GM21360 (cell line): ENCODE results near the gene CD164.
A peak's percentile ranks its signal among the peaks of the same experiment; 100 is the strongest.

Source experiments
- ATAC-seq: cut with Tn5 transposase; IDR thresholded peaks from one replicate; pipeline ENCODE4 v1.9.1; 2021; ENCODE audit warnings: mild to moderate bottlenecking, moderate library complexity; ENCODE audit not compliant: unreplicated experiment

CD164 gene

DNA sequence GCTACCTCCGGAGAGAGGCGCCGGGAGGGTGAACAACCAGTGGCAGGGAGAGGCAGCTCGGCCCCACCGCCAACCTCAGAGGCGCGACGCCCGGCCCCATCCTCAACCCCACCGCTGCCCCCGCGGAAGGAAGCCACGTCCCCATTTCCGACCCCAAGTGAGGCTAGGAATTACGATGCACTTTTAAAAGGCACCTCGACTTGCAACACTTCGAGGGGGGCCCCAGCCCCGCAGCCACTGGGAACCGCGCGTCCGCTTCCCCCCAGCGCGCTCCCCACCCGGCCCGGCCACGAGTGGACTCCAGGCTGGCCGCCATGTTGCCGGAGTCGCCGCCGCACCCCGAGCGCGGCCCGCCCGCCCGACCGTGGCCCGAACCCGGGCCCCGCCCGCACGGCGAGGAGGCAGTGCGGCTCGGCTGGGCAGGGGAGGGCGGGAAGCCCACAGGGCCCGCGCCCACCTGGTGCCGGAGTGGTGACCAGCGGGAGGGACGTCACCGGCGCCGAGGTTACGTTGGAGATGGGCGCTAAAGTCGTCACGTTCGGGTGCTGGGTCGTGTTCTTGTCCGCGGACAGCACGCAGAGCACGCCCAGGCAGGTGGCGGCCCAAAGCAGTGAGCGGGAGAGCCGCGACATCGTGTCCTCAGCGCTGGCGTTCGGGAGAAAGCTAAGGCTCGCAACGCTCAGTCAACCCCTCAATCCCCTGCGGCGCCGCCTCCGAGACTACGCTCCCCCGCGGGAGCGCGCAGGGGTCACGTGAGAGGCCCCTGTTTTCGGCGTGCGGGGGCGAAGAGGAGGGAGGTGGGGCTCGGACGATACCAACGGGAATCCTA is at the start of gene CD164:
CD164 (minus strand) TSS at position 721 of the 829 bp plus-strand sequence; CDS start at position 632, 89 bp downstream.
- ATAC-seq: peak; percentile 47

DNA sequence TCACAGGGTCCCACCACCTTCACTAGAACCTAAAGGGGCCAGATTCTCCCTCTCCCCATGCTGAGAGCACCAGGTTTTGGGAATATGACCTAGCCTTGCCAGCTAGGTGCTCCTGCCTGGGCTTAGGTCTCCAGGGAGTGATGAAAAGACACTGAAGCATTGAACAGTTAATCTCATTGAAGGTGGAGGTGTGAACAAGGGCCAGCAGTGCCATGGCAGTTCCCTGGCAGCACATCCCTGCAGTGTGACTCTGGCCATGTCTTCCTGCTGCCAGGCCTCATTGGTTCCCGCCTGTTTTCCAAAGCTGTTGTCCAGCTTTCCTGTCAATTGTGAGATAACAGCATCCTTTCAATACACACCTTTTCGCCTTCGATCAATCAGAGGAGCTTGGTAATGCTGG is 47.2 kb upstream of the CD164 start:
- ATAC-seq: no peak

DNA sequence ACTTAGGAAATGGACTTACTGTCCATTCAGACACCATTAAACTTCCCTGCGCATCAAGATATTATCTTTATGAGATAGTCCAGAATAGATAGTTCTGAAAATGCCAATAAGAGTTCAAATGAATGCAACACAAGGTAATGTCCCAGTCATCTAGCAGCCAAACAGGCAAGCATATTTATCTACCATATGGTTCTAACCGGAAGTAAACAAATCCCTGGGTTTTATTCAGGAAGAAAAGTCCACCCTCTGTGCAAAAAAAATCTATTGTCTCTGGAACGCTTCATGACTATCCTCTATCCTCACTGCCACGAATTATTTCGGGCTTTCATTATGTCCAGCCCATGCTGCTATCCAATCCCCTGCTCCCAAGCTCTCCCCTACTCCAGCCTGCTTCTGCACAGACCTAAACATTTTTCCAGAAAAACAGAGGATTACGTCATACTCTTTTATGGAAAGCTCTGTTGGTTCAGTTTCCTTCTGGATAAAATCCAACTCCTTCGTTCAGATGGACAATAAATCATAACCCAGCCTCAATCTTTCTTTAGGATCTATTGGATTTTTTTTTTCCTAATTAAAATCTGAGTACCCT is 46.7 kb upstream of the CD164 start:
- ATAC-seq: no peak

DNA sequence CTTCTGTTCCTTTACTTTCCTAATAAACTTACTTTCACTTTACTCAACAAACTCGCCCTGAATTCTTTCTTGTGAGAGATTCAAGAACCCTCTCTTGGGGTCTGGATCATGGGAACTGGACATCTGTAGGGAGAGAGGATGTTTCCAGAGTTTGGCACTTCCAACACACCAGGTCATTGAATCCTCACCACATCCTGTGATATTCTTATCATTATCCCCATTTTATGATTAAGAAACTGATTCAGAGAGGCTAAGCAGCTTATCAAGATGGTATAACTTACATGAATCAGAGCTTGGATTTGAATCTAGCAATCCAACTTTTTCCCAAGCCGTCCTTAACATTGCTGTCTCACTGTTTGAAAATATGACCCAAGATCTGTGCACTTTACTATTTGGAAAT is 42.7 kb upstream of the CD164 start:
- ATAC-seq: no peak

DNA sequence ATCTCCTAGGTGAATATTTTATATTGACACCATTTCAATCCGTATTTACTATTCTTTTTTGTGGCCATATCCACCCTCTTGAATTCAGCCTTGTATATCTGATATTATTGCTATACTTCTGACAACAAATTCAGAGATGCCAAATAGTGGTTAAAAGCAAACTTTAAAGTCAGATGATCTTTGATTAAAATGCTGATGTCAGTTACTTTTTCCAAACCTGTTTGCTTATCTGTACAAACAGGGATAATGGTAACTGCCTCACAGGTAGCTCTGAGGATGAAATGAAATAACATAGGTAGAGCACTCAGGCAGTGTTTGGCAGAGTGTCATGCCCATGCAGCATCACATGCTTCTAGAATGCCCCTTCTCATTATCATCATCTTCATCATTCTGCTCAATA is 38.9 kb upstream of the CD164 start:
- no peak for ATAC-seq

DNA sequence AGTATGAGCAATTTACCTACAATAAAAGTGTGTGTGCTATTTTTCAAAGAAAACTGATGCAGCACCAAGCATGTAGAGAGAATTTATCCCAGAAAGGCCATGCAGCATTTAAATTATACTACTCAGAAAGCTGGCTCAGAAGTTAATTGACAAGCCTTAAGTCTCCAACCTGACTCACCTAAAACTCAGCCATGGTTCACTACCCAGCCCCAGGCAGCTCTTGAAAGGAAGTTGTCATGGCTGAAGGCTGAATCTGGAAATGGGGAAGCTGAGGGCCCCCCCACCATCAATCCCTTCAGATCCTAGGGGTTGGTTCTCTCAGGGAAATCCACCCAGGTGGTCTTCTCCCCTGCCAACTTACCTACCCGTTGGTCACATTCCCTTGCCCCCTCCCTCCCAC is 38.5 kb upstream of the CD164 start:
- ATAC-seq: no peak

DNA sequence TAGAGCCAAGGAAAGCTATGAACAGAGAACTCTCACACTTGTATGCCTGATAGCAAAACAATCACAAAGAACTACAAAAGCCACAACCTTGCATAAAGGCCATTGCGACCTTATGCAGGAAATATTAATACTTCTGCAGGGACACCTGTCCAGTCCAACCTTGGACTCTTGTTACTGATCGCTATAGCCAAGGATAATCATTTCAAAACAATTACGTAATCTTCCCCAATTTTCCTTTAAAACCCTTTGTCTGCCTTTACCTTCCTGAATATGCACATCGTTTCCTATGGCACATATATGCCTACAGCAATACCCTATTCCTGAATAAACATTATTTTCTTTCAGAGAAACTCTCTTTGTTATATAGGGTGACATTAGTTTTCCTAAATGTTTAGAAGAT is 35.4 kb upstream of the CD164 start:
- ATAC-seq: no peak

DNA sequence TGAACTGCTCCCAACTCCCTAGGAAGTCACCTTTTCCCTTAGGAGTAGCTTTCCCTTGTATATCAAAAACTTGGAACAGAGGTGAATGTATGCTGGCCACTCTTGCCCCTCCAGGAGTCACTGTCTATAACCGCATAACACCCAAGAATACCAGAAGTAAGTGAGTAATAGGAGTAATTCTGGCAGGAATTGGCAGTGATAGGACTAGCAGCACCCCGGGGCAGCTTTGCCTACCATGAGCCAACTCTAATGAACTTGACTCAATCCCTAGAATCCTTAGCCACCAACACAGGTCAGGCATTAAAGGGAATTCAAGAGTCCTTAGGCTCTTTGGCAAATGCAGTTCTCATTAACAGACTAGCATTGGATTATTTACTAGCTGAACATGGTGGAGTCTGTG is 28.8 kb upstream of the CD164 start:
- ATAC-seq: no peak

DNA sequence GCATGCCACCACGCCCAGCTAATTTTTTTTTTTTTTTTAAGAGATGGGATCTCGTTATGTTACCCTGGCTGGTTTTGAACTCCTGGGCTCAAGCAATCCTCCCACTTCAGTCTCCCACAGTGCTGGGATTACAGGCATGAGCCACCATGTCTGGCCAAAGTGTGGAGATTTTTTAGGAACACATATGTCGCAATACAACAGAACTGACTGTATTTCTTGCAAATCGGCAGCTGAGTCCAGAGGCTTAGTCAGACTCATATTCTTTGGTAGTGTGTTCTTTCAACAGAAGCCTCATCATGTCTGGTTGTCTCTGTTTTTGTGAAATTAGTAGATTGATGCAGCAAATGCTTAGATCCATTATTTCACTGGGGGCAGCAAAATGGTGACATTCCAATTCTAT is 23.9 kb upstream of the CD164 start:
- ATAC-seq: no peak

DNA sequence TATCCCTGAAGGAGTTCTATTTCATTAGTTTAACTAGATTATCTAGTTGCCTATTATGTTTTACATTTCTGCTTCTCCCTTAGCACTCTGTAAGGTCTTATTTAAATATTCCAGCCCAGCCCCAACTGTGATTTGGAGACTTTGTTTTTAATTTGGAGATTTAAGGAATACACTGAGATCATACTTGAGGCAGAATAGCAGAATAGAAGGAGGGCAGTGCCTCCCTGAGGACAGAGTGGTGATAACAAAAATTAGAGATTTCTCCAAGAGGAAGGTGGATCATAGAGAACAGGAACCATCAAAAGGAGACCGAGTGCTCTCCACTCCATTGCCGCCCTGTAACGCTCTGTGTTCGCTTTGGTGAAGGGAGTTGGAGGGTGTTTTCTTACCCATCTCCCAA is 14.8 kb upstream of the CD164 start:
- ATAC-seq: no peak

DNA sequence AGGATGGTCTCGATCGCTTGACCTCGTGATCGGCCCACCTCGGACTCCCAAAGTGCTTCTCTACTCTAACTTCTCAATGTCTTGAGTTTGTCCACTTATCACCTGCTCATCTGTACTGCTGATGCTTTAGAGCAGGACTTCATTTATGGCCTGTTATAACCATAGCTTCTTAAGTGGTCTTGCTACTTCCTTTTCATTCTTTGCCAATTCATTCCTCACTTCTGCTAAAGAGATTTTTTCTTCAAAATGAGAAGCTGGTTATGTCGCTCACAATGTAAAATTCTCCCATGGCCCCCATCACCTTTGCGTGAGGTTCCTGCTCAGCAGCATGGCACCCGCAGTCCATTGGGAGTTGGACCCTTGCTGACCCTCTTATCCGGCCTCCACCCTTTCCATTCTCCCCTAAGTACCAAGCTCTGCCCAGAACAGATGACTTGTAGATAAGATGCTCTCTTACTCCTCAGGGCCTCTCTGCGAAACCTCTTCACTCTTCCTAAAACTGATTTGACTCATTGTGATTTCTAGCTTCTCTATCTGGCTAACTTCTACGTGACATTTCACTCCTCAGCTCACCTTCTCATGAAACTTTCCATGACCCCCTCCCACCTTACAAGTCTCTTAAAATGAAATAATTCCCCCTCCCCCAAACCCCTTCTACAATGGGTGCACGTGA is 13.9 kb upstream of the CD164 start:
- ATAC-seq: no peak

DNA sequence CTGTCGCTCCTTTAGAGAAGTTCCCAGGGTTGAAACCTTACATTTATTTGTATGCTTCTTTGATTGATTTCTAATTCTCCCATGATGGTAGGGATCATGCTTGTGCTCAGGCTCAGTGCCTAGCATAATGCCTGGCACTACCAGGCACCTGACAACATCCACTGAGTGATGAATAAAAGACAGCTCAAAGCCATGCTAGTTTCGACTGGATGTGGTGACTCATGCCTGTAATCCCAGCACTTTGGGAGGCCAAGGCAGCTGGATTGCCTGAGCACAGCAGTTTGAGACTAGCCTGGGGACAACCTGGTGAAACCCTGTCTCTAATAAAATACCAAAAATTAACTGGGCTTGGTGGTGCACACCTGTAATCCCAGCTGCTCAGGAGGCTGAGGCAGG is 11.6 kb upstream of the CD164 start:
- no peak for ATAC-seq

DNA sequence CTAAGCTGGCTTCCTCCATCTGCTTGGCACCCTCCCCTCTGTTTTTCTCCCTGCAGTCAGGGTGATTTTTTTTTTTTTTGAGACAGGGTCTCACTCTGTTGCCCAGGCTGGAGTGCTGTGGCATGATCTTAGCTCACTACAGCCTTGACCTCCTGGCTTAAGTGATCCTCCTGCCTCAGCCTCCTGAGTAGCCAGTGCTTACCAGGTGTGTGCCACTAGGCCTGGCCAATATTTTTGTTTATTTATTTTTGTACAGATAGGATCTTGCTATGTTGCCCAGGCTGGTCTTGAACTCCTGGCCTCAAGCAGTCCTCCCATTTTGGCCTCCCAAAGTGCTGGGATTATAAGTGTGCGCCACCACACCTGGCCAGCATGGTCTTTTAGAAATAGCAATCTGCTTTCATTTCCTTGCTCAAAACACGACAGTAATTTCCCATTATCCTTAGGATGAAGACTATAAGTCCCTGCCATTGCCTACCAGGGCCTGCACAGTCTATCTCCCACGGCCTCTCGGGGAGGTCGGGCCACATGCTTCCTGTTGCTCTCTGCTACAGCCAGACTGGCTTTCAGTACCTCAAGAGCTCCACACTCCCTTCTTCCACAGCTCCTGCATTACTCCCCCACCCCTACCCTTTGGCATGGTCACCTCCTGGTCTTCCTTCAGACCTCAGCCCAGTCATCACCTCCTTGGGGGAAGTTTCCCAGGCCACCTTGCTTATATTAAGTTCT is 11.1 kb upstream of the CD164 start:
- no peak for ATAC-seq

DNA sequence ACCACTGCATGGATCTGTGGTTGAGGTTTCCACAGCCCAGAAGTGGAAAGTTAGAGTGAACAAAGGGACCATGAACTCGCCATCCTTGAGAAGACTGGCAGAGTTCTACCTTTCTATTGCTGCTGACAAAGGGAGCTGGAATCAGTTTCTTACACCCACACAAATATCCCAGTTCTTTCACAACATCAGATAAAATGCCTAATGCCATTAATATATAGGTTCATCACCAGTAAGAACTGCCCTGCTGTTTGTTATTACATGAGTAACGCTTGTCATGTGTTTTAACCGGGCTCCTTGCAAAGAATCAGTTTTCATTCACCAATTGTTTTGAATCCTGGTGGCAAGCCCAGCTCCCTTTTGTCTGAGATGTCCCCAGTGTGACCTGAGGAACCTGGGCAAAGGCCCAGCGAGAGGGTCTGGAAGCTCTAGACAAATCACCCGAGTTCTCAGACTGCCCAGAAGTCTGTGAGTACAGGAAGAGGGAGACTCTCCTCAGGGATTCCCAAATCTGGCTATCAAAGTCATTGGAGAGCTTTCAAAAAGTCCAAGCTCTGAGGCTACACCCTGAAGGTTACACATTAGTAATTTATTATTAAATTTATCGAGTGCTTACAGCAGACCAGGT is 7.5 kb upstream of the CD164 start:
- no peak for ATAC-seq

DNA sequence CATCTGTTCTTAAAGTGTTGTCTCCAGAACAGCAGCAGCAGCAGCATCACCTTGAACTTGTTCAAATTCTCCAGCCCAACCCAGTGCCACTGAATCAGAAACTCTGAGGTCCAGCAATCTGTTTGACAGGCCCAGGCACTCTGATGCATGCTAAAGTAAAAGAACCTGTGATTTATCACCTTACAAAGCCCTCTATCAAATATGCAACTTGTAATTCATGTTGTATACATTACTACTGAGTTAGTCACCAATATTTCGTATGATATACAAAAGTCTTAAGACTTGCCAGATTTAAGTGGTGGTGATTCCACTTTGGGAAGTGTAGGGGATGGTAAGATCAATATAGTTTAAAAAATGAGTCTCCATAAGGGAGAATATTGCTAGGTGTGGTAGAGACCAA is 6.0 kb upstream of the CD164 start:
- ATAC-seq: no peak

DNA sequence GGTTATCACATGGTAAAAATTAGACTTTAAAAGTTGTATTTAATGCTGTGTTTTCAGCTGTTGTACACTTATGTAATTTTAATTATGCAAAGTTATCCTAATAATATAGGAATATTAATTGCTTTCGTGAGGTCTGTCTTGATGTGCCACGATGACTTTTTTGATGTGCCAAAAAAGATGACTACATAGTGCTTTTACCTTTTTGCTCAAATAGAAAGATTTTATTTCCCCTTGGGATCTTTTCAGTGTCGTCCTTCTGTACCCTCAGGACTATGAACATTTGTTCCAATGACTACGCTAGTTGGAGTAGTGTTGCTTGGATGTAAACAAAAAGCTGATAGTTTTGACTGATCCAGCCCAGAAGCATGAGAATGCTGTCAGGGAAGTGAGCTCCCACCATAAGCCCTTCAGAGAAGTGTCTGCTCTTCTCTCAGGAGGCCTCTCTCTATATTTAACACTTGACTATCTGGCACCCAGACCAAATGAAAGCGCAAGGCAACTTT is 1.2 kb upstream of the CD164 start:
- no peak for ATAC-seq

DNA sequence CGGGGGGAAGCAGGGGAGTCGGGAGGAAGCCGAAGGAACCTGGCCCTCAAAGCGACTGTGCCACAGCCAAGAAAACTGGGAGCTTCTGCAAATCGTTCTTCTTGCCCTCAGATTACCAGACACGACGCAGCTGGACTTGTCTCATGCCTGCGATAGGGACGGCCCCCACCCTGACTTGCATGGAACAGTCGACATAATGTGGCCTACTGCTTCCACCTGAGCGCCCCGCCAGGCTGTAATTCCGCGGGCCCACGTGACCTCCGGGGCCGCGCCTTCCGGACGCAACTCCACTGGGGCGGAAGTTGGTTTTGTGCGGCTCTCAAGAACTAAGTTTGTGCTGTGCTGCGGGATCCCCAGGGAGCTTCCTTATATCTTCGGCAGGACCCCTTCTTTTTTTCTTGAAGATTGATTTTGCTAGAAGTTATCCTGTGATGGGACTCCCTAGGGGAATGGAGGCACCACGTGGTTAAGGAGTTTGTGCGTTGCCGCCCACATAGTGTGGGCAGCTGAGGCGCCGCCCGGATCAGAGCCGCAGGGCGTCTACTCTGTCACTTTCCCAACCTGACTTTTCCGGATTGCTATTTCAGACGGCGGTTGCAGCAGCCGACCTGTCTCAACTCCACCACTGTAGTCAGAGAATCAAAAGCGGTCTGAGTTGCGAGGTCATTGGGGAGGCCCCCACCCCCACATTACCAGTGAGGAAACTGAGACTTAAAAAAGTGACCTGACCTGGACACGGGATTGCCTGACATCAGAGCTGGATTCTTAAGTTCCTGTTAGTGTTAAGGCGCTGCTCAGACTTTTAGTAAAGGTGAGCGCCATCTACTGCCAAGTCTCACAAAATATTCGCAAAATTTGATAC is 540 bp upstream of the CD164 start:
- ATAC-seq: peak; percentile 61

DNA sequence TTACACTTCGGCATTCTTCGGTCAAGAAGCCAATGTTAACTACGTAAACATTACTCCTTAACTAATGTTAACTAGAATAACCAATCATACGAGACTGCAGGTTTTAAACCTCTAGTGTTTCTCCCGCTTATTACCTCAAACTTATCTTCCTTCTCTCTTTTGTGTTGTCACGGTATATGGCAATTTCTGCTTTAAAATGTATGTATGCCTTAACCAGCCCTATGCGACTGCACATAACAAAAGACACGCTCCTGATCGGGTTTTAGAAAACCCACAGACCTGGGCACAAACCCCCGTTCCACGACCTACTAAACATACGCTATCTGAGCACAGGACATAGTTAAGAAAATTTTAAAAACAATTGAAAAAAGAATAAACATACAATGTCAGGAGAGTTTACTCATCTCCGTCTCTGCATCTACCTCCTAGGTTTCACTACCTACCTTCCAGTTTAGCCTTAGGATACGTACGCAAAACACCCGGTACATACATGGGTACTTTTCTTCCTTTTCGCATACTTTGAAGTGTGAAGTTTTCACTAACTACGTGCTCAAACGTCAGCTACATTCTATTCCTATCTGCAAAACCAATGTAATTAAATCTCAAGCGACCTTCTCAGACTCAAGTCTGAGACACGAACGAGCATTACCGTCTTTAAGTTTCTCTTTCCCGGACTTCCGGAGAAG is 1.1 kb downstream of the CD164 start:
- no peak for ATAC-seq

DNA sequence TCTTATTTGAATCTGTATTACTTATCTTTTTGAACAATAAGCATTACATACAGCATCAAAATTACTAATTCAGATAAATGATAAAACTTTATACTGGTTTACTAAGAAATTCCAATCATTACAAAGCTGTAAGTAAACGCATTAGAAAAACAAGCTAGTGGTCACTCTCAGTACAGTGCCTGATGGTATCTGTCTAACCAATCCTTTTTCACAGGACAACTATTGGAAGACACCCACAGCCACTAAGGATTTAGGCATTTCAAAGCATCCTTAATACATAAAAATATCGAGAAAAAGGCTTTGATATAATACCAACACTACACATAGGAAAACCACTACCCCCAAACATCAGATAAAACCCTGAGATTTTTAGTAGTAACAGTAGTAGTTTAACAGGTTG is 2.6 kb downstream of the CD164 start:
- ATAC-seq: no peak
